SH-SY5Y (cell line): ENCODE measurements around the gene CEP170.

ENCODE experiments used
- GATA2 ChIP-seq: IDR thresholded peaks from 2 replicates; pipeline ENCODE4 v1.6.1; 2011; ENCODE audit warnings: mild to moderate bottlenecking, low read depth, low read length
- GATA3 ChIP-seq: IDR thresholded peaks from 2 replicates; pipeline ENCODE4 v1.6.1; 2011; ENCODE audit warnings: low read depth, mild to moderate bottlenecking, low read length, moderate library complexity

The CEP170 gene

GRCh38 chr1:243256590-243256989 is 1.5 kb upstream of the CEP170 start:
- TF ChIP-seq GATA2: no peak

DNA sequence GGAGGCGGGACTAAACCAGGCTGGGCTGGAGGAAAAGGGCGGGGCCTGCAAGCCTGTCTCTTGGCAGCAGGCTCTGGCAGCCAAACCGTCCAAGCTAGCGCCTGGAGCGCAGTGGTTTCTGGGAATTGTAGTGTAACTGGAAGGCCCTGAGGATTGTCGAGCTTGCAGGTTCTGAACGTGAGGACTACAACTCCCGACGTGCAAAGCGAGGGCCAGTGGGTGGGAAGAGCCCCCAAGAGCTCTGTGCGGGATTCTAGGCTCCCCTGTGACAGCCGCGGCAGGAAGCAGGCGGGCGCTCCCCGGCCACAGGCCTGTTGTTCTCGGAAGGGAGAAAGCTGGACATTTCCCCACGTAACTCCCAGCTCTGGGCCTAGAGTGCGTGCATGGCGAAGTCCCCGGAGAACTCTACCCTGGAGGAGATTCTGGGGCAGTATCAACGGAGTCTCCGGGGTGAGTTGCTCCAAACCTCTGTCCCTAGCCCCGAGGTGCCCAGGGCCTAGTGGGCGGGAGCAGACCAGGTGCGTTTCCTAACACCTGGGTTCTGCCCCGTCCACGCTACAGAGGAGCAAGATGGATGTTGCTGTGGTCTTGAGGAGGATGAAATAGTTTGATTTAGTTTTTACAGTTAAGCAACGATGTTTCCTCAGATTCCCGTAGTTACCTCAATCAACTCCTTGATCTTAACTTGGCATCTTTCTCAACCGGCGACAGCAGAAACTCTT is 871 bp upstream of the CEP170 start, which contains the start of gene SDCCAG8:
Gene SDCCAG8, plus strand, starts transcription at position 251 of the 722 bp plus-strand sequence. Its CDS starts 133 bp downstream, at position 384.
- TF ChIP-seq GATA3 (no peak), GATA2 (no peak; the same call in 1 of the 2 replicates)

DNA sequence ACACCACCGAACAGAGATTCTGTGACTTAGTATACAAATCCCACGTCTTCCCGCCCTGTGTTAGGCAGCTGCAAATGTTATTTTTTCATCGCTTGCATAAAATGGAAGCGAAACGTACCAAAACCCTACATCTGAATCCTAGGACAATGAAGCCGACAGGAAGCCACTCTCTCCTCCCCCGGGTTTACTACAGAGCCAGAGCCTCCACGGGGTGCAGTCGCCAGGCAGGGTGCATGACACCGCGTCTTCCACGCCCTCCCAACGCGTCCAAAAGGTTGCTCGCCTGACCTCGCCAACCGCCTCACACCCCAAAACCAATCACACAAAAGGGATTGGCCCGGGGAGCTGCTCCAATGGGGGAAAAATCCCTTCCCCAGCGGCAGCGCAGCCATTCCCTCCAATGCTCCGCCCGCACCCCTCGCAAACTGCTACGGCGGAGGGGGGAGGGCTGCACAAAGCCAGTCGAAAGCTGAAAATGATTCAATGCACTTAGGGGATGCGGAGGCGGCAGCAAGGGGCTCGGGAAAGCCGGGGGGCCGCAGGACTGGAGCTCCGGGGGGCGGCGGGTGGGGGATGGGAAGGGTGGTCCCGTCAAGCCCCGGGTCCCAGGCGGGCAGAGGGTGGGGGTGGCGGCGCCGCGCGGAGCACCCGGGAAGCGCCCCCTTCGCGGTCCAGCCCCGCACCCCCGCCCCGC is 701 bp downstream of the CEP170 start:
- TF ChIP-seq GATA3 (no peak), GATA2 (no peak)

DNA sequence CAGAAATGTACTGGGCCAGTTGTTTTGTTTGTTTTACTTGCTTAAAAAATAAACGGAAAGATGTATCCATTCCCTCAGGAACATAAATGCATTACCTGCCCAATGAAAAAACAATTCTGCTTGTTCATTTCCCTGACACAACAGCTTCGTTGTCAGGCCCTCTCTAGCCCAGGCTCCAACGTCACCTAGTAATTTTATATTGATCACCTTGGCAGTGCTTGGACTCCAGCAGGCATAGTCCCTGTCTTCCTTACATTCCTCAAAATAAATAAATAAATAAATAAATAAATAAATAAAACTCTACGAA is 1.2 kb downstream of the CEP170 start:
- TF ChIP-seq GATA3: no peak
- TF ChIP-seq GATA2: no peak

DNA sequence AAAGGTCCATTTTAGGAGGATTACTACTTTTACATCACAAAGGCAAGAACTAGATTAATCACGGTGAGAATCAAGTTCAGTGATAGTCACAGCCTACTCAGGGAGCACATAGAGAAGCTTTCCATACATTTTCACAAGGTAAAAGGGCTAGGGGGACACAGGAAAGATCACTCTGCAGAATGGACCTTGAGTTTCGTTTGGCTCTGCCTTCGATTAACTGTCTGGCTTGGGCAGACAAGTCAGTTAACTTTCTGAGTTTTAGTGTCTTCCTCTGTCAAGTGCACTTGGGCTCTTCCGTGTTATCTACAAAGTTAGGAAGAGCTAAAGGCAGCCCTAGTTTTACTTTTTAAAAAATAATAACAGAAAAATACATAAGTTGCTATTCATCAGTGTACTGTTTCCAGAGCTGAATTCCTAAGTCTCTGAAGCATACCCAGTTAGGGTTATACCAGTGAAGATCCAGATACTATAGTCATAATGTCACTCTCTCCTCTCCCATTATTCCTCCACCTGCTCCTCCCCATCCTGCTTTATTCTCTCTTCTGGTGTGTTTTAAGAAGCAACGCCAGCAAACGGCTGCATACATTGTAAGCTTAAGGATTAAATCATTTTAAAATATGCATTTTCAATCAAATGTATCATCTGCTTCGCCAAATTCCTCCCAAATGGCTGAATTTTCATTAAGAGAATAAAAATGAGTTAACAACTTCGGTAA is 1.7 kb downstream of the CEP170 start:
- TF ChIP-seq GATA2 (no peak), GATA3 (no peak)

DNA sequence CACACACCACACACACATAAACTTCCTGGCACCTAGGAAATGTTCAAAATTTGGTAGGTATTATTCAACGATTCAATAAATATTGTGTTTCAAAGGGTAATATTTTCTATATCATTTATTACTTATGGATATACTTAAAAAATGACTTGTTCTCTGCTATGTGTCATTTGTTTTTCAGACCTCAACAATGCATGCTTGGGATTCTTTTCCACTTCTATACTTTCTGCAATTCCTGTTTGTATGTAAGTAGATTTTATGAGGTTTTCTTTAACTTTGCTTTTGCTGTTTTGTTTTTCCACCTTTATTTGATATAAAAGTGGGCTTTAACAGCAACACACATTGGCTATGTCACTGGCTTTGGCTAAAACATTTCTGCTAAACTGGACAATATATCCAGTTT is 3.5 kb downstream of the CEP170 start:
- TF ChIP-seq GATA3 (no peak), GATA2 (no peak)

- no peak for TF ChIP-seq GATA3
- no peak for TF ChIP-seq GATA2
Observed at GRCh38 chr1:243250102-243250501, 5.0 kb downstream of the CEP170 start.

- TF ChIP-seq GATA2: no peak
- no peak for TF ChIP-seq GATA3
Observed at GRCh38 chr1:243249214-243249613, 5.9 kb downstream of the CEP170 start.

DNA sequence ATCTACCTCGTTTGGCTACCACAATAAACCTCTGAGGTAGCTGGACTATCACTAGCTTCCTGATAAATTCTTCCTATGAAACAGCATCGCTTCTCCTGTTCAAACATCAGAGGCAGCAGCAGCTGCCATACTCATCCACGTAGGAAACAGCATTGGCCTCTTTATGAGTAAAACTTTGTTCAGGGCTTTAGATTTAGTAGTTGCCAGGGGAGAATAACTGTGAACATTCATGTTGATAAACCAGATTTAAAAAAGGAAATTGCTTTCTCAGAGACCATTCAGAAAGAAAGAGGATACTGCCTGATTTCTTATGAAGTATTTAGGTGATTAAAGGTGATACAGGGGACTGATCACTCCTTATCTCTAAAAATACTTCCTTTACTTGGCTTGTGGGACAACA is 7.2 kb downstream of the CEP170 start:
- no peak for TF ChIP-seq GATA2
- no peak for TF ChIP-seq GATA3

DNA sequence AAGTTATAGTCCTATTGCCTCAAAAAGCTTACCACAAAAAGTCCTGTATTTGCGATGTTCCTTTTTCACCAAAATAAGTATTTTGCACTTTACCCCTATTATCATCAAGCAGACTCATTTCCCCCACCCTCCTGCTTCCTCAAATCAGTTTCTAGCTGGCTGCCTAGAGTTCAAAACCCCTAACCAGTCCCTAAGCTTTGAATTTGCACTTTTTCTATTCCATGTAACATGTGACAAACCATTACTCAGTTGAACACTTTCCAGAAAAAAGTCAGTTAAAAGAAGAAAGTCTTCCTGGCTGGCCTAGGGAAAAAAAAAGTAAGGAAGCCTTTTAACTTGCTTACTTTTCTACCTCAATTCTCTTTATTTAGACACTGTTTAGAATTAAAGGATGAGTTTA is 8.2 kb downstream of the CEP170 start:
- TF ChIP-seq GATA3 (no peak), GATA2 (no peak)

DNA sequence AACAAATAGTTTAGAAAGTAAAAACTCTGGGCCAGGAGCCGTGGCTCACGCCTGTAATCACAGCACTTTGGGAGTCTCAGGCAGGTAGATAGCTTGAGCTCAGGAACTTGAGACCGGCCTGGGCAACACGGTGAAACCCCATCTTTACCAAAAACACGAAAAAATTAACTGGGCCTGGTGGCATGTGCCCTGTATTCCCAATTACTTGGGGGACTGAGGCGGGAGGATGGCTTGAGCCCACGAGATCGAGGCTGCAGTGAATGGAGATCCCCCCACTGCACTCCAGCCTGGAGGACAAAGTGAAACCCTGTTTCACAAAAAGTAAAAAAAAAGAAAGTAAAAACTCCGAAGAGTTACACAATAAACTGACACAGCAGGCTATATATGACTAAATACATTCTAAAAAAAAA is 10.6 kb downstream of the CEP170 start:
- TF ChIP-seq GATA2 (no peak), GATA3 (no peak)

DNA sequence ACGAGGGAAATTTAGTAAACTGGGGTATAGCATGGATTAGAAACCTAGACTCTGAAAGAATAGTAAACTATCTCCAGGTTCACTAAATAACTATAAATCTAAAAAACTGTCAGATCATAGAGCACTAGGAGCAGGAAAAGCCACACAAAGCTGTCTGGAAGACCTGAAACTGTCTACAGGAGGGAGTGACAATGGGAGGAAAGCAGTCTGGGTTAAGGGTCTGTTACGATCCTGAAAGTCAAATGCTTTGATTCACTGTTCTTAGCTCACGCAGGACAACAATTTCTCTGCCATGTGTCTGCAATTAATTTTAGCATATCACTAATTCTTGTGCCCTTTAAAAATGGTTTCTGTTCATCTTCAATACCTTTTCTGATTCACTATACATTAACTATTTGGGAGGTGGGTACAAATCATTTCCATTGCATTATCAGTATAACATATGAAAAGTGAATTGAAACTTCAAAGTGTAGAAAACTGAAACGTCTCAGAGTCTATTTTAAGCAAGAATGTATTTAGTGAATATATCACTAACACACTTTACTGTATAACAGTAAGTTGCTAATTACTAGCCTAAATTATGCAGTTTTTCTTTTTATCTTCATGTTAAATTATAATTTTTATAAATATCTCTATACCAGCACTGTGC is 18.4 kb downstream of the CEP170 start:
- no peak for TF ChIP-seq GATA3
- TF ChIP-seq GATA2: no peak

DNA sequence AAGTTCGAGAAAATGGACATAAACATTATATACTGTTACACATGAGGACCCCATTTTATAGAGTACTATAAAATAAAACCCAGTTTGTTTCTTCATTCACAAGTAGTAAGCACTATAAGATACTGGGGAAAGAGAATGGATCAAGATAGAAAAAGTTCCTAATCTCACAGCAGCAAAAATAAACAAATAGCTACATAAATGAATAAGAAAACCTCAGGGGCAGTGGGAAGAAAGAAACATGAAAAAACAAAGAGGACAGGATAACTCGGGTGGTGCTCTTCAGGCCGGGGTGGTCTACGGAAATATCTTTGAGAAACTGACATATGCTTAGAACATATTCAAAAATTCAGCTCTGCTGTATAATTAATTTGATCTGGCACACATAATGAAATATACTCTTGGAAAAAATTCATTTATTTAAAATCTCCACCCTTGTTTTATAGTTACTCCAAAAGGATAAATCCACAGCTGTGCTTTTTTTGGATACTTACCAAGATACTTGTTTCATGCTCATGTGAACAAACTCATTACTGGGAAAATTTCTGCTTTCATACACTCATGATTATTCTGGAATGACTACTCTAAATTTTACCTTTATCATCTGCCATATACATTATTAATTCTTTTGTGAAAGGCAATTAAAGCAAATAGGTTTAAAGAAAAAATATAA is 20.0 kb downstream of the CEP170 start:
- TF ChIP-seq GATA2 (no peak), GATA3 (no peak)

DNA sequence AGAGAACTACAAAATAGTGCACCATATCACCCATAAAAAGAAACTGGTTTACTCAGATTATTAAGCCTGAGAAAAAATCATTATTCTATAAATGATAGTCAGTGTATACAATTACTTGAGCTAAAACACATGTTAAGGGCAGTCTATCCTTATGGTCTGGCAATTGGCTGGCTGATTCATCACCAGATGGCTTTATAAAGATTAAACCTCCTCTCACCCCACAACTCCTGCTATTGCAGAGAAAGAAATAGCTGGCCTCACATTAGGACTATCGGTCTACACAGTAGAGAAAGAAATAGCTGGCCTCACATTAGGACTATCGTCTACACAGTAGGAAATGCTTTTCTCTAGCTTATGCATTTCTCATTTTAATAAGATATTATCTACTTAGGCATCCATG is 21.2 kb downstream of the CEP170 start:
- TF ChIP-seq GATA3: no peak
- TF ChIP-seq GATA2: no peak
